HCT116 (cell line): ENCODE measurements around the gene OGDHL. TPM values are rescaled to one million over a fixed set of nuclear protein-coding genes. Genes with fewer than 3 reads are reported as not detected.
"Not testable (repeated sequence)": the region's sequence is repeated elsewhere in the genome, so short reads cannot be mapped to it uniquely, and the experiment has no call there.

ENCODE experiments used
- ATAC-seq: fragments of 200-7000 bp; cut with Tn5 transposase; 2 replicates; pipeline ENCODE4 v1.9.1; 2020; ENCODE audit warnings: mild to moderate bottlenecking, moderate library complexity
- BruUV-seq: library from RNA; stranded (reverse); fragments of 400-500 nt; replicated peaks from 2 replicates; lab custom pipeline; 2021; lab: Mats Ljungman, UMichigan
- CTCF ChIA-PET: fragments of 300-600 bp; sonication (Branson Sonifier 250); formaldehyde crosslinking; loops from one replicate; lab custom pipeline; 2021; ENCODE audit warnings: antibody characterized with exemption; lab: Charles Lee
- POLR2A ChIA-PET: fragments of 300-600, 350-600 bp; sonication (Branson Sonifier 250); formaldehyde crosslinking; loops from one replicate; lab custom pipeline; 2021; ENCODE audit warnings: antibody characterized with exemption; lab: Charles Lee
- RAD21 ChIA-PET, 2 experiments: fragments of 300-600 bp; sonication (Branson Sonifier 250); formaldehyde crosslinking; loops; one replicate each; lab custom pipeline; 2023; ENCODE audit warnings: low total read pairs in 2 of 2; ENCODE audit not compliant: uncharacterized antibody in 2 of 2, unreplicated experiment in 2 of 2, low non-redundant PET in 1 of 2; lab: Charles Lee
- DNase-seq: peaks from one replicate; pipeline ENCODE4 v3.0.0-alpha.2; 2010; ENCODE audit warnings: low read depth, low spot score
- H2AFZ ChIP-seq: fragments of 200-600 bp; shearing (Covaris generic), sonication (generic); 2 replicates; pipeline ENCODE4 v1.6.1; 2017; ENCODE audit warnings: low read depth, mixed run types, mixed read lengths, antibody characterized with exemption, low read length; ENCODE audit not compliant: poor library complexity, severe bottlenecking
- H3K27ac ChIP-seq: 2 replicates; pipeline ENCODE4 v1.5.1; 2012; ENCODE audit warnings: low read depth, low read length
- H3K27me3 ChIP-seq: fragments of 200-600 bp; sonication (generic); 2 replicates; pipeline ENCODE4 v1.6.1; 2016; ENCODE audit warnings: mixed run types, low read length, mixed read lengths; ENCODE audit not compliant: insufficient read depth
- H3K36me3 ChIP-seq, 2 experiments: fragments of 200-500 bp in 1 of 2; fragments of 200-600 bp in 1 of 2; sonication (Bioruptor generic) in 1 of 2; sonication (generic) in 1 of 2; 2 replicates each; pipeline versions ENCODE4 v1.5.1 to v1.6.1; 2014 to 2016; ENCODE audit warnings: low read length in 2 of 2, inconsistent platforms in 1 of 2, mixed read lengths in 1 of 2, mixed run types in 1 of 2; ENCODE audit not compliant: insufficient read depth in 2 of 2, control insufficient read depth in 1 of 2
- H3K4me1 ChIP-seq, 2 experiments: fragments of 200-600 bp in 1 of 2; sonication (generic) in 1 of 2; 2 replicates each; pipeline versions ENCODE4 v1.5.1 to v1.6.1; 2012 to 2017; ENCODE audit warnings: low read length in 2 of 2, inconsistent platforms in 1 of 2, mild to moderate bottlenecking in 1 of 2, mixed read lengths in 1 of 2, mixed run types in 1 of 2, moderate library complexity in 1 of 2; ENCODE audit not compliant: insufficient read depth in 2 of 2, control insufficient read depth in 1 of 2
- H3K4me2 ChIP-seq: fragments of 200-600 bp; sonication (generic); 2 replicates; pipeline ENCODE4 v1.6.1; 2017; ENCODE audit warnings: mixed run types, low read length, mixed read lengths
- H3K4me3 ChIP-seq, 2 experiments: fragments of 200-600 bp in 1 of 2; sonication (generic) in 1 of 2; replicated peaks in 1 of 2; 2 replicates each; pipeline ENCODE4 v1.5.1; 2011 to 2016; ENCODE audit warnings: low read length in 2 of 2, control low read depth in 1 of 2, low read depth in 1 of 2, mild to moderate bottlenecking in 1 of 2, mixed read lengths in 1 of 2, mixed run types in 1 of 2
- H3K79me2 ChIP-seq: fragments of 200-600 bp; sonication (generic); 2 replicates; pipeline ENCODE4 v1.6.1; 2017; ENCODE audit warnings: mild to moderate bottlenecking, mixed run types, low read length, moderate library complexity, mixed read lengths; ENCODE audit not compliant: insufficient read depth
- H3K9ac ChIP-seq: fragments of 200-600 bp; sonication (generic); 2 replicates; pipeline ENCODE4 v1.6.1; 2016; ENCODE audit warnings: low read length, mixed read lengths
- H3K9me2 ChIP-seq: fragments of 200-600 bp; sonication (generic), shearing (Covaris generic); 2 replicates; pipeline ENCODE4 v1.6.1; 2017; ENCODE audit warnings: mixed run types, mild to moderate bottlenecking, moderate library complexity; ENCODE audit not compliant: insufficient read depth
- H3K9me3 ChIP-seq, 2 experiments: fragments of 200-500 bp in 1 of 2; fragments of 200-600 bp in 1 of 2; sonication (Bioruptor generic) in 1 of 2; sonication (generic) in 1 of 2; 2 replicates each; pipeline ENCODE4 v1.6.1; 2014 to 2017; ENCODE audit warnings: low read length in 2 of 2, mixed read lengths in 2 of 2, inconsistent platforms in 1 of 2, low read depth in 1 of 2, mild to moderate bottlenecking in 1 of 2, mixed run types in 1 of 2, moderate library complexity in 1 of 2; ENCODE audit not compliant: control insufficient read depth in 1 of 2, insufficient read depth in 1 of 2
- H4K20me1 ChIP-seq: fragments of 200-600 bp; sonication (generic), shearing (Covaris generic); 2 replicates; pipeline ENCODE4 v1.6.1; 2017; ENCODE audit warnings: mixed run types, mild to moderate bottlenecking, moderate library complexity; ENCODE audit not compliant: insufficient read depth
- EGR1 ChIP-seq: IDR thresholded peaks from 2 replicates; pipeline ENCODE4 v1.6.1; 2012; ENCODE audit warnings: low read depth
- FOSL1 ChIP-seq: IDR thresholded peaks from 2 replicates; pipeline ENCODE4 v1.6.1; 2012; ENCODE audit warnings: low read depth
- POLR2A ChIP-seq: IDR thresholded peaks from 2 replicates; pipeline ENCODE4 v1.7.0; 2011; ENCODE audit warnings: borderline replicate concordance; ENCODE audit not compliant: insufficient read depth, insufficient read length; ENCODE audit errors: extremely low read depth
- POLR2AphosphoS5 ChIP-seq: IDR thresholded peaks from 2 replicates; pipeline ENCODE4 v1.6.1; 2011; ENCODE audit warnings: mild to moderate bottlenecking, low read depth, low read length, moderate library complexity
- RAD21 ChIP-seq: IDR thresholded peaks from 2 replicates; pipeline ENCODE4 v1.6.1; 2012; ENCODE audit warnings: low read depth, mild to moderate bottlenecking
- SIN3A ChIP-seq: IDR thresholded peaks from 2 replicates; pipeline ENCODE4 v1.6.1; 2012; ENCODE audit warnings: low read depth
- TCF7L2 ChIP-seq: IDR thresholded peaks from 2 replicates; pipeline ENCODE4 v1.7.0; 2011; ENCODE audit warnings: borderline replicate concordance, inconsistent platforms; ENCODE audit not compliant: insufficient read depth, insufficient read length; ENCODE audit errors: extremely low read depth
- YY1 ChIP-seq: IDR thresholded peaks from 2 replicates; pipeline ENCODE4 v1.6.1; 2011; ENCODE audit warnings: low read length, low read depth, moderate library complexity, mild to moderate bottlenecking; ENCODE audit not compliant: insufficient replicate concordance; ENCODE audit errors: extremely low read depth
- intact Hi-C: fragments of 100-400 bp; cut with micrococcal nuclease; formaldehyde crosslinking; loops from 2 replicates; pipeline ENCODE4 v1.10.0; 2022
- total RNA-seq: library from RNA; stranded (reverse); gene quantifications from one replicate; pipeline ENCODE4 v1.2.1, GENCODE V29; 2021; ENCODE audit not compliant: unreplicated experiment
- TF ChIP-seq, protein P1 (sequence below): IDR thresholded peaks from 2 replicates; pipeline ENCODE4 v1.6.1; 2011; ENCODE audit warnings: mild to moderate bottlenecking, low read length, moderate library complexity; ENCODE audit not compliant: insufficient replicate concordance; ENCODE audit errors: extremely low read depth

Gene OGDHL
- total RNA-seq, 1 experiment from 2014 or later, result 16.3 TPM

GRCh38 chr10:49726593-49726992 is 35.5 kb downstream of the OGDHL start (continued):
- TF ChIP-seq, protein P1, sequence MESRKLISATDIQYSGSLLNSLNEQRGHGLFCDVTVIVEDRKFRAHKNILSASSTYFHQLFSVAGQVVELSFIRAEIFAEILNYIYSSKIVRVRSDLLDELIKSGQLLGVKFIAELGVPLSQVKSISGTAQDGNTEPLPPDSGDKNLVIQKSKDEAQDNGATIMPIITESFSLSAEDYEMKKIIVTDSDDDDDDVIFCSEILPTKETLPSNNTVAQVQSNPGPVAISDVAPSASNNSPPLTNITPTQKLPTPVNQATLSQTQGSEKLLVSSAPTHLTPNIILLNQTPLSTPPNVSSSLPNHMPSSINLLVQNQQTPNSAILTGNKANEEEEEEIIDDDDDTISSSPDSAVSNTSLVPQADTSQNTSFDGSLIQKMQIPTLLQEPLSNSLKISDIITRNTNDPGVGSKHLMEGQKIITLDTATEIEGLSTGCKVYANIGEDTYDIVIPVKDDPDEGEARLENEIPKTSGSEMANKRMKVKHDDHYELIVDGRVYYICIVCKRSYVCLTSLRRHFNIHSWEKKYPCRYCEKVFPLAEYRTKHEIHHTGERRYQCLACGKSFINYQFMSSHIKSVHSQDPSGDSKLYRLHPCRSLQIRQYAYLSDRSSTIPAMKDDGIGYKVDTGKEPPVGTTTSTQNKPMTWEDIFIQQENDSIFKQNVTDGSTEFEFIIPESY, result no peak
- no peak for TF ChIP-seq TCF7L2
- no peak for TF ChIP-seq EGR1
- no peak for TF ChIP-seq FOSL1

DNA sequence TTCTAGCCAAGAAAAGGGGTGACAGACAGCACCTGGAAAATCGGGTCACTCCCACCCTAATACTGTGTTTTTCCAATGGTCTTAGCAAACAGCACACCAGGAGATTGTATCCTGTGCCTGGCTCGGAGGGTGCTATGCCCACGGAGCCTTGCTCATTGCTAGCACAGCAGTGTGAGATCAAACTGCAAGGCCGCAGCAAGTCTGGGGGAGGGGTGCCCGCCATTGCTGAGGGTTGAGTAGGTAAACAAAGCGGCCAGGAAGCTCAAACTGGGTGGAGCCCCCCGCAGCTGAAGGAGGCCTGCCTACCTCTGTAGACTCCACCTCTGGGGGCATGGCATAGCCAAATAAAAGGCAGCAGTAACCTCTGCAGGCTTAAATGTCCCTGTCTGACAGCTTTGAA is 47.0 kb downstream of the OGDHL start:
- H3K79me2 ChIP-seq, ATAC-seq, H3K4me2 ChIP-seq, BruUV-seq, H2AFZ ChIP-seq, H4K20me1 ChIP-seq, H3K4me3 ChIP-seq, H3K27me3 ChIP-seq, CTCF ChIA-PET, H3K9ac ChIP-seq, intact Hi-C loops, POLR2A ChIA-PET, H3K9me2 ChIP-seq, RAD21 ChIA-PET, H3K4me1 ChIP-seq, H3K9me3 ChIP-seq, H3K36me3 ChIP-seq, DNase-seq, H3K27ac ChIP-seq: not testable (repeated sequence)

- ChIA-PET POLR2A (no interaction called here), CTCF (no interaction called here), RAD21 (no interaction called here)
- BruUV-seq, result no TSS peak
- Histone ChIP-seq H3K4me1 (no peaks in the 10 kb centered on the region), H3K9me3 (no peaks in the 10 kb centered on the region), H2AFZ (no peak overlapping the region), H3K27ac (no peak overlapping the region), H3K9ac (no peak overlapping the region), H3K4me2 (no peak overlapping the region), H3K4me3 (no peak overlapping the region), H3K9me2 (no peaks in the 10 kb centered on the region), H3K36me3 (no peaks in the 10 kb centered on the region), H3K27me3 (peaks cover 4% of the 10 kb centered on the region; the same call in 1 of the 2 replicates), H3K79me2 (no peaks in the 10 kb centered on the region), H4K20me1 (no peaks in the 10 kb centered on the region)
- TF ChIP-seq EGR1 (no peak), FOSL1 (no peak), SIN3A (no peak), POLR2A (no peak), RAD21 (no peak), YY1 (no peak), POLR2AphosphoS5 (no peak)
- no peak for ATAC-seq
- intact Hi-C loops, result no loop called here
- DNase-seq, result no peak
These were observed 48.9 kb downstream of the OGDHL start for GRCh38 chr10:49713266-49713665.
